Smooth muscle cell (in vitro differentiated cells): ENCODE data around the gene RSKR. TPM values are rescaled to one million over a fixed set of nuclear protein-coding genes. Genes with fewer than 3 reads are reported as not detected.

ENCODE experiments used
- DNase-seq: peaks from one replicate; lab custom pipeline; 2025; ENCODE audit not compliant: unreplicated experiment; lab: John Stamatoyannopoulos, UW
- H2AFZ ChIP-seq: fragments of 200-600 bp; sonication (generic); 2 replicates; pipeline ENCODE4 v1.6.0; 2016; ENCODE audit warnings: antibody characterized with exemption, low read depth, mild to moderate bottlenecking
- H3F3A ChIP-seq: fragments of 200-600 bp; sonication (generic); 2 replicates; pipeline ENCODE4 v1.6.0; 2017; ENCODE audit warnings: antibody characterized with exemption, low read depth
- H3K27ac ChIP-seq: fragments of 200-600 bp; sonication (generic); 2 replicates; pipeline ENCODE4 v1.5.1; 2016; ENCODE audit warnings: low read depth, mild to moderate bottlenecking
- H3K27me3 ChIP-seq: fragments of 200-600 bp; sonication (generic); 2 replicates; pipeline ENCODE4 v1.6.1; 2016; ENCODE audit warnings: low read depth, mild to moderate bottlenecking
- H3K36me3 ChIP-seq: fragments of 200-600 bp; sonication (generic); 2 replicates; pipeline ENCODE4 v1.5.1; 2016; ENCODE audit warnings: low read depth
- H3K4me1 ChIP-seq: fragments of 200-600 bp; sonication (generic); 2 replicates; pipeline ENCODE4 v1.5.1; 2016; ENCODE audit warnings: low read depth
- H3K4me2 ChIP-seq: fragments of 200-600 bp; sonication (generic); 2 replicates; pipeline ENCODE4 v1.6.0; 2016; ENCODE audit warnings: mild to moderate bottlenecking
- H3K4me3 ChIP-seq: fragments of 200-600 bp; sonication (generic); 2 replicates; pipeline ENCODE4 v1.5.1; 2016; ENCODE audit warnings: mild to moderate bottlenecking
- H3K79me2 ChIP-seq: fragments of 200-600 bp; sonication (generic); 2 replicates; pipeline ENCODE4 v1.6.0; 2016; ENCODE audit warnings: low read depth, mild to moderate bottlenecking
- H3K9ac ChIP-seq: fragments of 200-600 bp; sonication (generic); 2 replicates; pipeline ENCODE4 v1.6.0; 2016; ENCODE audit warnings: low read depth
- H3K9me3 ChIP-seq: fragments of 200-600 bp; sonication (generic); replicated peaks from 2 replicates; pipeline ENCODE4 v1.5.1; 2016; ENCODE audit warnings: low read depth
- H4K20me1 ChIP-seq: fragments of 200-600 bp; sonication (generic); 2 replicates; pipeline ENCODE4 v1.6.0; 2016; ENCODE audit warnings: low read depth
- CTCF ChIP-seq: fragments of 200-600 bp; sonication (generic); IDR thresholded peaks from 2 replicates; pipeline ENCODE4 v1.5.1; 2017; ENCODE audit warnings: borderline replicate concordance, mild to moderate bottlenecking, antibody characterized with exemption; ENCODE audit not compliant: insufficient read depth, poor library complexity, severe bottlenecking
- WGBS: methylation state at CpG from one replicate; pipeline ENCODE4 v1.1.7; 2016; ENCODE audit warnings: low lambda C conversion rate; 5-methylcytosine and 5-hydroxymethylcytosine counted together
- polyA plus RNA-seq: library from polyadenylated mRNA; unstranded; fragments of >200 nt; fragmentation: Nextera tagmentation; extraction: Ambion mirVana; gene quantifications from 2 replicates; pipeline ENCODE4 v1.2.1, GENCODE V29; 2016
- total RNA-seq: library from RNA; depleted of rRNA; stranded (reverse); fragments of >200 nt; gene quantifications from 2 replicates; pipeline ENCODE4 v1.2.3, GENCODE V29; 2014

The RSKR gene
- total and polyA plus RNA-seq, 2 experiments from 2014 or later: 2.0 to 3.8 TPM

DNA sequence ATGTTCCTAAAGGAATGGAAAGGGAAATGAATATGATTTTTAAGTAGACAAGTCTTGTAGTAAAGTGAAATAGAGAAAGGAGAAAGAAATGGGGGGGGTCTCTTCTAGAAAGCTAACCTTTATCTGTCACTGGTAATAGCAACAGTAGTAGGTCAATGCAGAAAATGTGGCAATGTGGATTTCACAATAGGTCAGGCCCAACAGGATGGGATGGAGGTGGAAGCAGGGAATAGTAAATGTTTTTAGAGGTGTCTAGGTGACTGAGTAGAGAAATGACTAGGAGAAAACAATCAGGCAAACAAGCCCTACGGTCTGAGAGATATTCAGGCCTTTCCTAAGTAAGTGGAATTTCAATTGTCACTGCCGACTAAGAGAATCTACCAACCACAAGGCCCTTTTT lies 6.0 kb upstream of the RSKR start:
- Histone ChIP-seq H3K79me2 (no peaks in the 10 kb centered on the region), H3K4me1 (no peaks in the 10 kb centered on the region), H3K9ac (no peak overlapping the region), H3K27me3 (no peaks in the 10 kb centered on the region), H3K27ac (no peak overlapping the region), H2AFZ (no peak overlapping the region), H3K4me2 (no peak overlapping the region), H3K9me3 (no peaks in the 10 kb centered on the region), H3F3A (no peaks in the 10 kb centered on the region), H4K20me1 (no peaks in the 10 kb centered on the region), H3K36me3 (peaks cover 46% of the 10 kb centered on the region), H3K4me3 (no peak overlapping the region)
- no peak for DNase-seq
- TF ChIP-seq CTCF: no peak
- WGBS: 96% methylated on average over 2 of the region's 2 CpGs

GRCh38 chr17:28618464-28618863 lies 4.5 kb upstream of the RSKR start:
- H3K4me2 ChIP-seq: no peak overlapping the region
- no peak overlapping the region for H3K4me3 ChIP-seq
- H3K27ac ChIP-seq: no peak overlapping the region
- no peaks in the 10 kb centered on the region for H3K4me1 ChIP-seq
- DNase-seq: no peak
- TF ChIP-seq CTCF: no peak
- H3K9me3 ChIP-seq: no peaks in the 10 kb centered on the region
- H3K27me3 ChIP-seq: no peaks in the 10 kb centered on the region
- no peaks in the 10 kb centered on the region for H3K79me2 ChIP-seq
- H4K20me1 ChIP-seq: no peaks in the 10 kb centered on the region
- no peak overlapping the region for H3K9ac ChIP-seq
- WGBS: 96% methylated on average over 3 of the region's 3 CpGs
- no peak overlapping the region for H2AFZ ChIP-seq
- H3F3A ChIP-seq: no peaks in the 10 kb centered on the region
- peaks cover 46% of the 10 kb centered on the region for H3K36me3 ChIP-seq

DNA sequence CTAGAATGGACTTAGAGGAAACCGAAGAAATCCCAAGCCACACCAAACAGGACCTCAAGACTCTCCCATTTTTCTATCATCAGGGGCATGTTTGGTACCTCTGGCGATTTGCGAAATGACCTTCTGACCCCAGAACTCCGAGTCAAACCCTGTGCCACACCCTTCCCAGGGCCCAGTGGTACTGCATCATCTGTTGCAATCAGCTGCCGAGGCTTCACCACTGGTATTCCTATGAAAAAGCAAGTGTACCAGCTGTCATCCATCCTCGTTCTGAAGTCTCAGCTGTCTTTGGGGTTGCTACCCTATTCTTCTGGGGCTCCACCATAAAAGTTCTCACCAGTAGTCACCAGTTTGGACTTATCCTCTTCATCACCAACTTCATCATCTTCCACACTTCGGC lies 2.3 kb upstream of the RSKR start:
- Histone ChIP-seq H3K4me3 (no peak overlapping the region), H4K20me1 (no peaks in the 10 kb centered on the region), H3K4me1 (no peaks in the 10 kb centered on the region), H3K79me2 (no peaks in the 10 kb centered on the region), H3K4me2 (no peak overlapping the region), H3K9me3 (no peaks in the 10 kb centered on the region), H3K27me3 (no peaks in the 10 kb centered on the region), H3K27ac (no peak overlapping the region), H3K9ac (no peak overlapping the region), H3F3A (no peaks in the 10 kb centered on the region), H2AFZ (no peak overlapping the region), H3K36me3 (peaks cover 41% of the 10 kb centered on the region)
- WGBS: 96% methylated on average over 7 of the region's 7 CpGs
- no peak for TF ChIP-seq CTCF
- DNase-seq: no peak

- Histone ChIP-seq H4K20me1 (no peaks in the 10 kb centered on the region), H3K4me3 (no peak overlapping the region), H3K4me1 (no peaks in the 10 kb centered on the region), H3K27ac (no peak overlapping the region), H3F3A (no peaks in the 10 kb centered on the region), H3K4me2 (no peak overlapping the region), H3K27me3 (no peaks in the 10 kb centered on the region), H2AFZ (no peak overlapping the region), H3K9ac (no peak overlapping the region), H3K79me2 (no peaks in the 10 kb centered on the region), H3K9me3 (no peaks in the 10 kb centered on the region), H3K36me3 (peaks cover 33% of the 10 kb centered on the region)
- no peak for TF ChIP-seq CTCF
- 95% methylated on average over 4 of the region's 4 CpGs for WGBS
- DNase-seq: no peak
Measured at GRCh38 chr17:28615260-28615940, 1.4 kb upstream of the RSKR start.
